Inflammatory macrophage treated with lipopolysaccharide for 4 hours (primary cell): ENCODE data around the gene TUBB4B.
"Not testable (repeated sequence)": the region's sequence is repeated elsewhere in the genome, so short reads cannot be mapped to it uniquely, and the experiment has no call there.

Source experiments
- DNase-seq: peaks from one replicate; pipeline ENCODE4 v3.0.0-alpha.2; 2020

TUBB4B gene

GRCh38 chr9:137253717-137254623, 12.9 kb downstream of the TUBB4B start:
- no peak for DNase-seq

GRCh38 chr9:137254624-137255447, 13.7 kb downstream of the TUBB4B start, which contains the start of gene NELFB:
Gene NELFB, plus strand, starts transcription at chr9:137255327.
- DNase-seq = peak; percentile 82

GRCh38 chr9:137255448-137256114, 14.5 kb downstream of the TUBB4B start:
- DNase-seq = peak; percentile 28

GRCh38 chr9:137256362-137256761, 15.3 kb downstream of the TUBB4B start:
- DNase-seq = no peak

- DNase-seq = no peak
These were observed 15.8 kb downstream of the TUBB4B start for GRCh38 chr9:137256856-137257255.

- not testable (repeated sequence) for DNase-seq
These were observed 21.3 kb downstream of the TUBB4B start for GRCh38 chr9:137262173-137262908.

- DNase-seq = no peak
These were observed 21.8 kb downstream of the TUBB4B start for GRCh38 chr9:137262909-137263285.

GRCh38 chr9:137263506-137263905, 22.4 kb downstream of the TUBB4B start:
- no peak for DNase-seq

GRCh38 chr9:137264067-137264466, 23.0 kb downstream of the TUBB4B start:
- no peak for DNase-seq

- no peak for DNase-seq
These were observed 24.5 kb downstream of the TUBB4B start for GRCh38 chr9:137265496-137266161.

- no peak for DNase-seq
These were observed 25.1 kb downstream of the TUBB4B start for GRCh38 chr9:137266162-137266527.

- DNase-seq = no peak
These were observed 25.7 kb downstream of the TUBB4B start for GRCh38 chr9:137266585-137267453.

- DNase-seq = no peak
These were observed 26.9 kb downstream of the TUBB4B start for GRCh38 chr9:137267933-137268355.

- DNase-seq = no peak
These were observed 27.6 kb downstream of the TUBB4B start for GRCh38 chr9:137268538-137269201.

- no peak for DNase-seq
These were observed 28.2 kb downstream of the TUBB4B start for GRCh38 chr9:137269231-137269772.

GRCh38 chr9:137270929-137271695, 30.0 kb downstream of the TUBB4B start:
- DNase-seq = no peak

- no peak for DNase-seq
These were observed 30.6 kb downstream of the TUBB4B start for GRCh38 chr9:137271696-137272076.

GRCh38 chr9:137272241-137273094, 31.4 kb downstream of the TUBB4B start:
- no peak for DNase-seq
